Endothelial cell (in vitro differentiated cells): ENCODE measurements around the gene TPST1. TPM values are rescaled to one million over a fixed set of nuclear protein-coding genes. Genes with fewer than 3 reads are reported as not detected.

Experiments used
- DNase-seq: peaks from one replicate; pipeline ENCODE4 v3.0.0; 2021; ENCODE audit warnings: low spot score
- H3K27ac Mint-ChIP-seq: one replicate; pipeline ENCODE4 v1.8.0; 2021; ENCODE audit warnings: mixed read lengths, inconsistent platforms; ENCODE audit not compliant: unreplicated experiment
- H3K27me3 Mint-ChIP-seq: one replicate; pipeline ENCODE4 v1.8.0; 2021; ENCODE audit warnings: mild to moderate bottlenecking, moderate library complexity, mixed read lengths, inconsistent platforms; ENCODE audit not compliant: unreplicated experiment
- H3K36me3 Mint-ChIP-seq: one replicate; pipeline ENCODE4 v1.8.0; 2021; ENCODE audit warnings: mild to moderate bottlenecking, low read depth, mixed read lengths, inconsistent platforms; ENCODE audit not compliant: unreplicated experiment
- H3K4me1 Mint-ChIP-seq: one replicate; pipeline ENCODE4 v1.8.0; 2021; ENCODE audit warnings: mild to moderate bottlenecking, mixed read lengths, inconsistent platforms; ENCODE audit not compliant: unreplicated experiment
- H3K4me3 Mint-ChIP-seq: one replicate; pipeline ENCODE4 v1.8.0; 2021; ENCODE audit warnings: mild to moderate bottlenecking, mixed read lengths, inconsistent platforms; ENCODE audit not compliant: unreplicated experiment
- H3K9me3 Mint-ChIP-seq: one replicate; pipeline ENCODE4 v1.8.0; 2021; ENCODE audit warnings: mixed read lengths, inconsistent platforms; ENCODE audit not compliant: unreplicated experiment
- CTCF ChIP-seq: fragments of 200-600 bp; sonication (generic); IDR thresholded peaks from one replicate; pipeline ENCODE4 v1.5.0; 2021; ENCODE audit warnings: antibody characterized with exemption; ENCODE audit not compliant: unreplicated experiment
- total RNA-seq: library from RNA; stranded (reverse); fragmentation: NEBNext Ultra II Directional; extraction: Animal tissue kit (Norgen Biotek cat#: 25700); gene quantifications from one replicate; pipeline ENCODE4 v1.2.1, GENCODE V29; 2021; ENCODE audit not compliant: unreplicated experiment

The TPST1 gene
- total RNA-seq, 1 donor from 2014 or later, result 17.7 TPM

- Mint-ChIP-seq H3K27me3 (peaks cover 2% of the 10 kb centered on the region), H3K4me3 (no peak overlapping the region), H3K4me1 (no peaks in the 10 kb centered on the region), H3K9me3 (no peaks in the 10 kb centered on the region), H3K36me3 (peaks cover 3% of the 10 kb centered on the region), H3K27ac (no peak overlapping the region)
- DNase-seq, result no peak
- TF ChIP-seq CTCF, result no peak
These were observed 22.2 kb upstream of the TPST1 start for GRCh38 chr7:66182920-66183319.

GRCh38 chr7:66183700-66184099 is 21.4 kb upstream of the TPST1 start:
- H3K36me3 Mint-ChIP-seq, result peaks cover 3% of the 10 kb centered on the region
- H3K9me3 Mint-ChIP-seq, result no peaks in the 10 kb centered on the region

GRCh38 chr7:66185680-66186187 is 19.4 kb upstream of the TPST1 start:
- Mint-ChIP-seq H3K9me3 (no peaks in the 10 kb centered on the region), H3K4me1 (no peaks in the 10 kb centered on the region), H3K27ac (no peak overlapping the region), H3K36me3 (peaks cover 3% of the 10 kb centered on the region), H3K27me3 (peaks cover 2% of the 10 kb centered on the region), H3K4me3 (no peak overlapping the region)
- TF ChIP-seq CTCF, result no peak
- DNase-seq, result no peak

More at GRCh38 chr7:66183700-66184099, 21.4 kb upstream of the TPST1 start:
- no peak for TF ChIP-seq CTCF
- Mint-ChIP-seq H3K27ac (no peak overlapping the region), H3K27me3 (peaks cover 2% of the 10 kb centered on the region), H3K4me3 (no peak overlapping the region), H3K4me1 (no peaks in the 10 kb centered on the region)
- DNase-seq, result no peak

- H3K9me3 Mint-ChIP-seq, result no peaks in the 10 kb centered on the region
- no peak overlapping the region for H3K4me3 Mint-ChIP-seq
- H3K27me3 Mint-ChIP-seq, result no peaks in the 10 kb centered on the region
- H3K4me1 Mint-ChIP-seq, result no peaks in the 10 kb centered on the region
- H3K36me3 Mint-ChIP-seq, result peaks cover 3% of the 10 kb centered on the region
- no peak overlapping the region for H3K27ac Mint-ChIP-seq
- no peak for DNase-seq
- no peak for TF ChIP-seq CTCF
These were observed 18.1 kb upstream of the TPST1 start for GRCh38 chr7:66186991-66187390.

GRCh38 chr7:66187905-66188304 is 17.2 kb upstream of the TPST1 start:
- Mint-ChIP-seq H3K9me3 (no peaks in the 10 kb centered on the region), H3K27me3 (no peaks in the 10 kb centered on the region), H3K36me3 (peaks cover 7% of the 10 kb centered on the region), H3K4me1 (no peaks in the 10 kb centered on the region), H3K27ac (no peak overlapping the region), H3K4me3 (no peak overlapping the region)
- no peak for DNase-seq
- TF ChIP-seq CTCF, result no peak
